GM18873 (cell line): ENCODE measurements around the gene NOTCH1.

Source experiments
- ATAC-seq: cut with Tn5 transposase; IDR thresholded peaks from one replicate; pipeline ENCODE4 v1.9.1; 2021; ENCODE audit warnings: mild to moderate bottlenecking, moderate library complexity, moderate number of reproducible peaks; ENCODE audit not compliant: unreplicated experiment, low FRiP score

NOTCH1 gene

DNA sequence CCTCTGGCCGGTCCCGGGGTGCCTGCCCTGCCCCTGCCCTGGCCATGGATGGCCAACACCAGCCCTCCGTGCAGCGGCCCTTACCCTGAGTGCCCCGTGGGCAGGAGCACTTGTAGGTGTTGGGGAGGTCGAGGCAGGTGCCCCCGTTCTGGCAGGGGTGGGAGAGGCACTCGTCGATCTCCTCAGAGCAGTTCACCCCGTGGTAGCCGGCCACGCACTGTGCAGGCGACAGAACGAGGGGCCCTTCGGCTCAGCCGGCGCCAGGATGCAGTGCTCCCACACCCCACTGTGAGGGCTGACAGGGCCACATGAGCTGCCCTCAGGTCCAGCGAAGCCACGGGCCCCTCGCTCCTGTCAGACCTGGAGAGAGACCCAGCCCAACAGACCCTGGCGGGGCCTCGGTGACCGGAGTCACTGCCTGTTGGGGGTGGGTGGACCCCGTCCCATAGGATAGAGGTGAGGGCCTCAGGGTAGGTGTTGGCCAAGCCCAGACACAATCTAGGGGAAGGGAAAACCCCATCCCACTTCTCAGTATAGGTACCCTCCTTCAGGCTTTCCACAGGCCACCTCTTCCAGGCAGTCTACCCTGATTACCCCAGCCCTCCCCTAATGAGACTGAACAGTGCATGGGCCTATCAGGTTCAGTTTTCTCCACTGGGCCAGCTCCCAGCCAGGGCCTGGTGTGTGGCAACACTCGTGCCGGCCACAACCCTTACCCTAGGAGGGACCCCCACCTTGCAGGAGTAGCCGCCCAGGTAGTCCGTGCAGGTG is 38.4 kb downstream of the NOTCH1 start:
- ATAC-seq = no peak

GRCh38 chr9:136506425-136506824 is 39.4 kb downstream of the NOTCH1 start:
- no peak for ATAC-seq

DNA sequence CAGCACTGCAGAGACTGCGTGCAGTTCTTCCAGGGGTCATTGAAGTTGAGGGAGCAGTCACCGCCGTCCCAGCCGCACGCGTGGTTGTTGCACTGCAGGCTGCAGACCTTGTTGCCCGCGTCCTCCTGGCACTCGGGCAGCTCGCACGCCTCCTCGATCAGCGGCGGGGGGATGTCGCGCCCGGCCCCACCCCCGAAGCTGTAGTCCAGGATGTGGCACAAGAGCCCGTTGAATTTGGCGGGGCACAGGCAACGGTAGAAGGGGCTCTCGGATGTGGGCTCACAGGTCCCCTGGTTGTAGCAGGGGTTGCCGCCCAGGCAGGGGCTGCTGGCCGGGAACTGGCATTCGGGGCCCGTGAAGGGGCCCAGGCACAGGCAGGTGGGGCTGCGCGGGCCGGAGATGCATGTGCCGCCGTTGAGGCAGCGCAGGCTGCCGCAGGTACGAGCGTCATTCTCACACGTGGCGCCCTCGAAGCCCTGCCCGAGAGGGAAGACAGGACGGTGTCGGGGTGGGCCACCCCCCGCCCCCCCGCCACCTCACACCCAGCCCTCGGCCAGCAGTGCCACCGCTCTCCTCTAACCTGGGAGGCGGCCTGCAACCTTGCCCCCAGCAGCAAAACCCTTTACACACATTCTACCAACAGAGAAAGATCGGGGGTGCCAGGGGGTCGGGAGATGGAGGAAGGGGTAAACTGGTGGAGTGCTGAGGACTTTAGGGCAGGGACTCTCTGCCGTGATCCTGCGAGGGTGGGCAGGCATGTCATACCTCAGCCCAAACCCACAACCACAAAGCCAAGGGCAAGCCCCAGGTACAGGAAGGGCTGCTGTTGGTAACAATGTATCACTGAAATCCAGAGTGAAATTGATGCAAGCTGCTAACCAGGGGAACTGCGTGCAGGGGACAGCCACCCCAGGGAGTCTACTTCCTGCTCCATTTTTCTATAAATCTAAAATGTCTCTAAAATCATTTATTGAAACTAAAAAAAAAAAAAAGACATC is 40.1 kb downstream of the NOTCH1 start:
- ATAC-seq = no peak

DNA sequence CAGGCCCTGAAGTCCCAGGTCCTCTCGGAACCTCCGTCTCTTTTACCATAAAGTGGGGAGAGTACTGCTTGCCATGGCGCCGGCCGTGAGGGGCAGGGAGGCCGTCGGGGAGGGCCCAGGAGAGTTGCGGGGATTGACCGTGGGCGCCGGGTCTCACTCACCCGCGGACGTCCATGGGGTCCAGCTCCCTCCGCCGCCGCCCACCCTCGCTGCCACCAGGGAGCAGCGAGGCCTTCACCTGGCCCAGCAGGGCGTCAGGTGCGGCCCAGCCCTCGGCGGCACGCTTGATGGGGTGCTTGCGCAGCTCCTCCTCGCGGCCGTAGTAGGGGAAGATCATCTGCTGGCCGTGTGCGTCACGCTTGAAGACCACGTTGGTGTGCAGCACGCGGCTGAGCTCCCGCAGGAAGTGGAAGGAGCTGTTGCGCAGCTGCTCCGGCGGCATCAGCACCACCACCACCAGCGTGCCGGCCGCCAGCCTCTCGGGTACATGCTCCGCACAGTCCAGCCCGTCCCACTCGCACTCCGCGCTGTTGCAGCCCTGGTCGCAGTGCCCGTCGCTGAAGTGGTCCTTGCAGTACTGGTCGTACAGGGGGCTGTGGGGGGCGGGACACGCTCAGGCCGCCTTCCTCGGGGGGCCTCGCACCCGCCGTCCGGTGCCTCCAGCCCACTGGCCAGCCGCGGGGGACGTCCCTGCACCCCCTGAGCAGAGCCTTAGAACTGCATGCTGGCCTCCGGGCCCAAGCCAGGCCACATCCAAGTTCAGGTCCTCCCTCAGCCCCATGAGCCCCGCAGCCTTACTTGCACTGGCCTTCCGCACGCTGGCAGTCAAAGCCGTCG is 41.1 kb downstream of the NOTCH1 start:
- ATAC-seq = no peak

DNA sequence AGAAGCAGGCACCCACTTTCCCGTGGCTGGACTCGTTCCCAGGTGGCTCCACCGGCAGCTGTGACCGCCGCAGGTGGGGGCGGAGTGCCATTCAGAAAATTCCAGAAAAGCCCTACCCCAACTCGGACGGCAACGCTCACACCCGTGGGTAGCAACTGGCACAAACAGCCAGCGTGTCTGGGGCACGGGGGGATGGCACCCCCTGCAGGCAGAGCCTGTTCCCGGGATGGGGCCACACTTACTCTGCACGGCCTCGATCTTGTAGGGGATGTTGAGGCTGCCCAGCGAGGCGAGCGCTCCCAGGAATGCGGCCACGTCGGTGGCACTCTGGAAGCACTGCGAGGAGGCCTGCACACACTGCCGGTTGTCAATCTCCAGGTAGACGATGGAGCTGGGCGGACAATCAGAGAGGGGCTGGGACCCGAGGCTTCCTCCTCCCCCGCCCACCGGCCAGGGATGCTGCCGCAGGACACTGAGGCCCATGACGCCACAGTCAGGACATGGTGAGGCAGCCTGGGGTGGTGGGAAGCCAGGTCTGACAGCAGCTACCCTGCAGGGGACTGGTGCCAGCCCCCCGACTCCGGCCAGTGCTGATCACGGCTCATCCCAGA is 42.8 kb downstream of the NOTCH1 start:
- no peak for ATAC-seq

DNA sequence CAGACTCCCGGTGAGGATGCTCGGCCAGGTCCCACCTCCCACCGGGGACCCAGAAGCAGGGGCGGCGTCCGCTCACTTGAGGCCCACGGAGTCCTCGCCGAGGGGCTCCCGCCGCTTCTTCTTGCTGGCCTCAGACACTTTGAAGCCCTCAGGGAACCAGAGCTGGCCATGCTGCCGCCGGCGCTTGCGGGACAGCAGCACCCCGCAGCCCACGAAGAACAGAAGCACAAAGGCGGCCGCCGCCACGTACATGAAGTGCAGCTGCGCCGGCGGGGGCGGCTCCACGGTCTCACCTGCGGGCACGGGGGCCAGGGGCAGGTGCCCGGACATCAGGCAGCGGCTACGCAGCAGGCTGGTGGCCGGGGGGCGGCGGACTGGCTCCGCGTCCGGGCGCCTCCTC is 43.7 kb downstream of the NOTCH1 start:
- ATAC-seq = no peak

DNA sequence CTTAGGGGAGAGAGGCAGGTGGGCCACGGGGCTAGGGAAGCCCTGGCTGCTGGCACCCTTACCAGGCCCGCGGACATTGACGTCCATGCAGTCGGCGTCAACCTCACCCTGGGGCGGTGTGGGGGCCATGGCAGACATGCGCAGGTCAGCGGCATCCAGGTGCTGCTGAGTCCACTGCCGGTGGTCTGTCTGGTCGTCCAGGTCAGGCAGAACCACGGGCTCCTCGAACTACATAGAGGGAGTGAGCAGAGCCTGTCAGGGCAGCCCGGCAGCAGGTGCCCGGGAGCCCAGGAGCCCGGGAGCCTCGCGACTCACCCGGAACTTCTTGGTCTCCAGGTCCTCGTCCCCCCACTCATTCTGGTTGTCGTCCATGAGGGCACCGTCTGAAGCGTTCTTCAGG is 44.2 kb downstream of the NOTCH1 start:
- ATAC-seq = no peak

DNA sequence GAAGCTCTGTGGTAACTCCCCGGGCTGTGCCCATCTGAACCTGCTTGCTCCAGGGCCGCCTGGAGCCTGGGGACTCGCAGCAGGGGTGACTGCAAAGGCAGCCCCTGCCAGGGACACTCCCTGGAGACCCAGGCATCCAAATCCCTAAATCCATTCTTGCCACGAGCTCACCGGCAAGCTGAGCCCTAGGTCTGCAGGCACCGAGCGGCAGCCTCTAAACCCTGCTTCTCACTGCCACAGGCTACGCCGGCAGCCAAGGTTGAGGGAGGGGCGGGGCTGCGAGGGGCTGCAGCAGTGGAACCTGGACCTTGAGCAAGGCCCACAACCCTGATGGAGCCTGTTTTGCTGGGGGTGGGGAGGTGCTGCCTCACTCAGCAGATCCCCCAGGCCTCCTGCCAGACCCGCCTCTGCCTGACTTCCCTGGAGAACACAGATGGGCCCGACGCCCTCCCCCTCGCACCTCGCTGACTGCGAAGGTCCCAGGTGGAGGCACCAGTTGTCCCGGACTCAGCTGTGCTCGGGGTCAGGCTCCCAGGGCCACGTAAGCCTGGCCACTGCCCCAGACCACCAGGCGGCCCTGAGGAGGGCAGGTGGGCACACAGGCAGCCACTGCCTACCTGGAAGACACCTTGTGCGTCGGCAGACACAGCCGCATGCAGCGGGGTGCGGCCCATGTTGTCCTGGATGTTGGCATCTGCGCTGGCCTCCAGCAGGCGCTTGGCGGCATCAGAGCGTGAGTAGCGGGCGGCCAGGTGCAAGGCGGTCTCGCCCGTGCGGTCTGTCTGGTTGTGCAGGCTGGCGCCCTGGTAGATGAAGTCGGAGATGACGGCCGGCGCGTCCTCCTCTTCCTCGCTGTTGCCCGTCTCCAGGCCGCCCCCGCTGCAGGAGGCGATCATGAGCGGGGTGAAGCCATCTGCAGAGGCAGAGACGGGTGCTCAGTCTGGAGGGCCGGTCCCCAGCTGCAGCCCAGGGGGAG is 45.6 kb downstream of the NOTCH1 start:
- no peak for ATAC-seq

DNA sequence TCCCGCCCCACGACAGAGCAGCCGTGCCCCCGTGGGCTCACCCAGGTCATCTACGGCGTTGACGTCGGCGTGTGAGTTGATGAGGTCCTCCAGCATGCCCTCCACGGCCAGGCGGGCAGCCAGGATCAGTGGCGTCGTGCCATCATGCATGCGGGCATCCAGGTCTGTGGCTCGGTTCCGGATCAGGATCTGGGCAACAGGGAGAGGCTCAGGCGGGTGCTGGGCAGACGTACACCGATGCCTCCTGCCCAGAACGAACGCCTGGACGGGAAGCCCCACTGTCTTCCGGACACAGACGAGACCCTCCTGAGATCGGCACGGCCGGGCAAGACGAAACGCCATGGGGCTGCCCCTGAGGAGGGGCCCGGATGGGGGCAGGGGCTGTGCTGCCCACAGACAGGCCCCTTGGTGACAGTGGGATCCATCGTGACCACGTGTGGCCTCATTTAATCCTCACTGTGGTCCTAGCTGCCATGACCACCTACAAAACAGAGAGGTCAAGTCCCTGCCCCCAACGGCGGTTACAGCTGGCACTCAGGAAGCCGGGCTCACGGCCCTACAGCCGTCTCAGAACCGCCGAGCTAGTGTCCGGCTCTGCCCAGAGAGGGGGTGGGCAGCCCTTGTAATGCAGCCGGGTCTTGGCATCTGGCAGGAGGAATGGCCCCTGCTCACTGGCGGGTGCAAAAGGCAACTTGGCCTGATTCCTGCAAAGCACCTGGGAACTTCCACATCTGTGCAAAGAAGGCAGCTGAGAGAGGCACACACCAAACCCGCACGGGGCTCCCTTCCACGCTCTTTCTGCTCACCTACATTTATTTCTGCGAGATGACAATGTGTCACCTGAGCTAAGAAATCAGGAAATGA is 46.5 kb downstream of the NOTCH1 start:
- no peak for ATAC-seq

- ATAC-seq = no peak
Measured at GRCh38 chr9:136497916-136498695, 47.7 kb downstream of the NOTCH1 start.

DNA sequence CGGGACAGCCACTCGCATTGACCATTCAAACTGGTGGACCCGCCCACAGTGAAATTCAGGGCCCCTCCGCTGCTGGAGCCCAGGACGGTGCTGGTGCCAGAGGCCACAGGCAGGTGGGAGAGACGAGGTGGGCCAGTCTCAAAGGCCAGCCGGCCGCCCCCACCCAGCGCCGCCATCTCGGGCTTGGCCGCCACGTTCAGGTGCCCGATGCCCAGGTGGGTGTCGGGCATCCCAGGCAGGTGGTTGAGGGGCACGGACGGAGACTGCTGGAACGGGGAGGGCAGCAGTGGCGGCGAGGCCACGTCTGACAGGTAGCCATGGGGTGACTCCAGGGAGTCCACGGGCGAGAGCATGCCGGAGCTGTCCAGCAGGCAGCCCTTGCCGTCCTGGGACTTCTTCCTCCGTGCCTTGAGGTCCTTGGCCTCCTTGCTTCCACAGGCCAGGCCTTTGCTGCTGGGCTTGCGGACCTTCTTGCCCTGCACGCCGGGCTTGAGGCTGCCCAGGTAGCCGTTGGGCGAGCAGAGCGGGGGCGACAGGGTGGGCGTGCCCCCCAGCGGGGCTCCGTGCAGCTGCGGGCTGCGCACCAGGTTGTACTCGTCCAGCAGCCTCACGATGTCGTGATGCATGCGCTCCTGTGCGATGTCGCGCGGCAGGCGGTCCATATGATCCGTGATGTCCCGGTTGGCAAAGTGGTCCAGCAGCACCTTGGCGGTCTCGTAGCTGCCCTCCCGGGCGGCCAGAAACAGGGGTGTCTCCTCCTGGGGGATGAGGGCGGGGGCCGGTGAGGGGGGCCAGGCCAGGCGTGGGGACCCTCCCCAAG is 48.8 kb downstream of the NOTCH1 start:
- no peak for ATAC-seq

DNA sequence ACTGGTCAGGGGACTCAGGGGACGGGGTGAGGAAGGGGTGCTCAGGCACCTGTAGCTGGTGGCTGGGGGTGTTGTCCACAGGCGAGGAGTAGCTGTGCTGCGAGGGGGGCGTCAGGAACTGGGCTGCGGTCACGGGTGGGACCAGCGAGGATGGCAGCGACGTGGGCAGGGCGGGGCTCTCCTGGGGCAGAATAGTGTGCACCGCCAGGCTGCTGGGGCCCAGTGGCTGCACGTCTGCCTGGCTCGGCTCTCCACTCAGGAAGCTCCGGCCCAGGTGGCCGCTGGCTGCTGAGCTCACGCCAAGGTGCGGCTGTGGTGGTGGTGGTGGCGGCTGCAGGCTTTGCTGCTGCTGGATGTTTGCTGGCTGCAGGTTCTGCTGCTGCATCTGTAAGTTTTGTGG is 49.7 kb downstream of the NOTCH1 start:
- ATAC-seq = no peak

DNA sequence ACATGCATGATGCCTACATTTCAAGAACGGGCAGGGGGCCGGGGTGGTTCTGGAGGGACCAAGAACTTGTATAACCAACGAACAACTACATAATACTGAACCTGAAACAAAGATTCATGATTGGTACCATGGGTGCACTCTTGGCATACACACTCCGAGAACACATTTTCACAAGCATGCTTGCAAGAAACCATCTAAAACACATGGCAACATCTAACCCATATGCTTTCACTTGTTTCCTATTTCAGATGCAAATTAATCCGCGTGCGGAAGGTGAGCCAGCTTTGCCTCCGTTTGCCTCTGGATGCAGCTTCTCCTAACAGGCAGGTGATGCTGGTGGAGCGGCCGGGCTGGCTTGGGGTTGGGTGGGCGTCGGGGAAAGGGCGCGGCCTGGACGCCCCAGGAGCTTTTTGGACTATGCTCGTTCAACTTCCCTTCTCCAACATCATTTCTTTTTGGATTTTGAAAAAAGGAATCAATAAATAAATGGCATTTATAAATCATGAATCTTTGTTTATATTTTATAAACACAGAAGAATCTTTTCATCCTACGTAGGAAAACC is 50.5 kb downstream of the NOTCH1 start:
- no peak for ATAC-seq

GRCh38 chr9:136494531-136495215 is 51.2 kb downstream of the NOTCH1 start:
- ATAC-seq = no peak

- no peak for ATAC-seq
Measured at GRCh38 chr9:136494012-136494411, 51.8 kb downstream of the NOTCH1 start.

DNA sequence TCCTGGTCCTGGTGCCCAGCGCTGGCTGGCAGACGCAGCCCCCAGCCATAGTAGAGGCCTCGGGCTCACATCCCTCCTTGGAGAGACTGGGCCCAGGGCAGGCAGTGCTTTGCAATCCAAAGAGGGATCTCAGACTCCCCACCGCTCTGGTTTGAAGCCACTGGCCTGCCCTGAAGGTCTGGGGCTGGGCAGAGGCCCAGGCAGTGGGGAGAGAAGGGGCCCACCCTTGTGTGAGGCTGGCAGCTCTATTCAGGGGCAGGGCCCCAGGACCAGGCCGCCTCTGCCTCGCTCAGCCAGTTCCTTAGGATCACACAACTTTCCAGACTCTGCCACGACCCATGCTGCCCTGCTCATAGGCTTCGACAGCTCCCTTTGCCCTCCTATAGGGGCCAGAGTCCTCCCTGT is 52.3 kb downstream of the NOTCH1 start:
- ATAC-seq = no peak
